ENCODE results near the gene AGTRAP. TPM values are rescaled to one million over a fixed set of nuclear protein-coding genes. Genes with fewer than 3 reads are reported as not detected.

Gene AGTRAP
- total RNA-seq, 2 experiments from 2014 or later: 21.3 to 21.8 TPM

GRCh38 chr1:11799896-11800295 is 64.0 kb downstream of the AGTRAP start:
- Mint-ChIP-seq H3K9me3 (no peaks in the 10 kb centered on the region), H3K4me3 (no peak overlapping the region), H3K4me1 (ENCODE audit: low read depth) (peaks cover 31% of the 10 kb centered on the region), H3K27me3 (no peaks in the 10 kb centered on the region), H3K36me3 (ENCODE audit: low read depth) (peaks cover 59% of the 10 kb centered on the region), H3K27ac (no peak overlapping the region)
- intact Hi-C loops (cut with DNase I, micrococcal nuclease): loop anchor here in 1 of 2 experiments (5.0 kb wide), 1 partner anchor 63 kb away; the partner anchor contains the start of gene AGTRAP
- Histone ChIP-seq H3K27ac (ENCODE audit: low read depth in 1 of 2, low read length in 2 of 2) (no peak overlapping the region), H3K4me1 (ENCODE audit: insufficient read depth, low read length) (peaks cover 39% of the 10 kb centered on the region), H3K9me3 (ENCODE audit: control insufficient read depth in 1 of 2, insufficient read depth in 1 of 2, low read length in 2 of 2) (no peaks in the 10 kb centered on the region), H3K4me3 (ENCODE audit: low read length) (no peak overlapping the region), H3K27me3 (ENCODE audit: control insufficient read depth in 1 of 2, insufficient read depth in 2 of 2, low read length in 2 of 2) (no peaks in the 10 kb centered on the region), H3K36me3 (ENCODE audit: insufficient read depth, low read length) (peaks cover 53% of the 10 kb centered on the region)
- TF ChIP-seq, protein P1, sequence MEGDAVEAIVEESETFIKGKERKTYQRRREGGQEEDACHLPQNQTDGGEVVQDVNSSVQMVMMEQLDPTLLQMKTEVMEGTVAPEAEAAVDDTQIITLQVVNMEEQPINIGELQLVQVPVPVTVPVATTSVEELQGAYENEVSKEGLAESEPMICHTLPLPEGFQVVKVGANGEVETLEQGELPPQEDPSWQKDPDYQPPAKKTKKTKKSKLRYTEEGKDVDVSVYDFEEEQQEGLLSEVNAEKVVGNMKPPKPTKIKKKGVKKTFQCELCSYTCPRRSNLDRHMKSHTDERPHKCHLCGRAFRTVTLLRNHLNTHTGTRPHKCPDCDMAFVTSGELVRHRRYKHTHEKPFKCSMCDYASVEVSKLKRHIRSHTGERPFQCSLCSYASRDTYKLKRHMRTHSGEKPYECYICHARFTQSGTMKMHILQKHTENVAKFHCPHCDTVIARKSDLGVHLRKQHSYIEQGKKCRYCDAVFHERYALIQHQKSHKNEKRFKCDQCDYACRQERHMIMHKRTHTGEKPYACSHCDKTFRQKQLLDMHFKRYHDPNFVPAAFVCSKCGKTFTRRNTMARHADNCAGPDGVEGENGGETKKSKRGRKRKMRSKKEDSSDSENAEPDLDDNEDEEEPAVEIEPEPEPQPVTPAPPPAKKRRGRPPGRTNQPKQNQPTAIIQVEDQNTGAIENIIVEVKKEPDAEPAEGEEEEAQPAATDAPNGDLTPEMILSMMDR (IDR thresholded peaks at IDR 0.05): no peak
- ChIA-PET POLR2A (no interaction called here), CTCF (no interaction called here)
- no peak for DNase-seq
- ATAC-seq (ENCODE audit: poor library complexity): no peak

DNA sequence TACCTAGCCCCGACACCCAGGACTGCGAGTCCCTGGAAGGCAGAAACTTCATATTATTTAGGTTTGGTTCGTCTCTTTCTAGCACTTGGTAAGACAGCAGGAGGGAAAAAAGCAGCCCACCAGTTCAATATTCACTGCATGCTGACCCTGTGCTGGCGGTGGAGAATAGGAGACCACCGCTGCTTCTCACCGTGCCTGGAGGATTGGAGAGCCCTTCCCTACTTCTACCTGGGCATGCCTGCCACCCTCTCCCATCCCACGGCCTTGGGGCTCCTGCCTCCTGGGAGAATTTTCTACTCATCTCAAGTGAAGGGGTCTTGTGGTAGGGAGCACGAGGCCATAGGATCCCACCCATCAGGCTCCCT is 64.4 kb downstream of the AGTRAP start:
- intact Hi-C loops (cut with DNase I, micrococcal nuclease): loop anchor here in 1 of 2 experiments (5.0 kb wide), 1 partner anchor 63 kb away; the partner anchor contains the start of gene AGTRAP

More for the DNA sequence above, 64.4 kb downstream of the AGTRAP start:
- no peak overlapping the region for H3K4me3 ChIP-seq (ENCODE audit: low read length)
- no peak for DNase-seq
- no peaks in the 10 kb centered on the region for H3K27me3 Mint-ChIP-seq
- no peak overlapping the region for H3K27ac Mint-ChIP-seq
- POLR2A ChIA-PET: no interaction called here
- no peak overlapping the region for H3K4me3 Mint-ChIP-seq
- peaks cover 54% of the 10 kb centered on the region for H3K36me3 Mint-ChIP-seq (ENCODE audit: low read depth)
- no peaks in the 10 kb centered on the region for H3K9me3 ChIP-seq (ENCODE audit: control insufficient read depth in 1 of 2, insufficient read depth in 1 of 2, low read length in 2 of 2)
- H3K36me3 ChIP-seq (ENCODE audit: insufficient read depth, low read length): peaks cover 48% of the 10 kb centered on the region
- no peak for ATAC-seq (ENCODE audit: poor library complexity)
- H3K27ac ChIP-seq (ENCODE audit: low read depth in 1 of 2, low read length in 2 of 2): no peak overlapping the region
- TF ChIP-seq, protein P1 (IDR thresholded peaks at IDR 0.05): no peak
- peaks cover 34% of the 10 kb centered on the region for H3K4me1 Mint-ChIP-seq (ENCODE audit: low read depth)
- H3K9me3 Mint-ChIP-seq: no peaks in the 10 kb centered on the region
- no peaks in the 10 kb centered on the region for H3K27me3 ChIP-seq (ENCODE audit: control insufficient read depth in 1 of 2, insufficient read depth in 2 of 2, low read length in 2 of 2)
- CTCF ChIA-PET: no interaction called here
- peaks cover 44% of the 10 kb centered on the region for H3K4me1 ChIP-seq (ENCODE audit: insufficient read depth, low read length)

Other genes with a start within 250 kb of the AGTRAP start
- gene FBXO2, start 81.7 kb upstream of the AGTRAP start, total RNA-seq: 1 to 10 TPM; 3.2 to 3.7 TPM
- 10 to 100 TPM; 44.9 to 48.4 TPM for gene FBXO44, start 81.3 kb upstream of the AGTRAP start, total RNA-seq
- 1 to 10 TPM; 1.6 to 1.9 TPM for gene FBXO6, start 71.9 kb upstream of the AGTRAP start, total RNA-seq
- gene MAD2L2, start 55.0 kb upstream of the AGTRAP start, total RNA-seq: 10 to 100 TPM; 24.6 to 28.3 TPM
- under 1 TPM; 0.05 to 0.08 TPM for gene DRAXIN, start 44.4 kb upstream of the AGTRAP start, total RNA-seq
- not detected for gene C1orf167, start 26.1 kb downstream of the AGTRAP start, total RNA-seq
- gene MTHFR, start 69.8 kb downstream of the AGTRAP start, total RNA-seq: 10 to 100 TPM; 30.8 to 31.3 TPM
- gene CLCN6, start 70.1 kb downstream of the AGTRAP start, total RNA-seq: 10 to 100 TPM; 10.9 to 11.2 TPM
- gene NPPA, start 111.6 kb downstream of the AGTRAP start, total RNA-seq: not detected
- gene NPPB, start 122.8 kb downstream of the AGTRAP start, total RNA-seq: not detected
- 1 to 10 TPM; 7.6 to 8.3 TPM for gene KIAA2013, start 190.3 kb downstream of the AGTRAP start, total RNA-seq
- gene PLOD1, start 198.6 kb downstream of the AGTRAP start, total RNA-seq: 1 to 10 TPM; 1.6 to 1.8 TPM
- 10 to 100 TPM; 33.0 to 38.1 TPM for gene MFN2, start 244.3 kb downstream of the AGTRAP start, total RNA-seq

All from CD4-positive, alpha-beta T cell (primary cell).